Ascending aorta (tissue), 2 donors: Measurements from ENCODE around the gene SWI5. TPM values are rescaled to one million over a fixed set of nuclear protein-coding genes. Genes with fewer than 3 reads are reported as not detected.

Experiments
- DNase-seq, 2 donors: peaks; one replicate each; pipeline ENCODE4 v3.0.0-alpha.2; 2019; ENCODE audit warnings: low spot score in 2 of 2
- H3K27ac ChIP-seq, 2 donors: fragments of 200-600 bp; sonication (generic); one replicate each; pipeline ENCODE4 v1.5.1; 2016 to 2017; ENCODE audit warnings: mild to moderate bottlenecking in 1 of 2
- H3K27me3 ChIP-seq: fragments of 200-600 bp; sonication (generic); one replicate; pipeline ENCODE4 v1.5.1; 2017
- H3K36me3 ChIP-seq, 2 donors: fragments of 200-600 bp; sonication (generic); one replicate each; pipeline ENCODE4 v1.5.1; 2016
- H3K4me1 ChIP-seq, 2 donors: fragments of 200-600 bp; sonication (generic); one replicate each; pipeline ENCODE4 v1.5.1; 2016 to 2017; ENCODE audit warnings: mild to moderate bottlenecking in 1 of 2
- H3K4me3 ChIP-seq, 2 donors: fragments of 200-600 bp; sonication (generic); one replicate each; pipeline ENCODE4 v1.5.1; 2016 to 2017; ENCODE audit warnings: mild to moderate bottlenecking in 1 of 2
- H3K9me3 ChIP-seq, 2 donors: fragments of 200-600 bp; sonication (generic); one replicate each; pipeline ENCODE4 v1.5.1; 2016
- intact Hi-C: fragments of 100-400 bp; cut with DNase I; formaldehyde crosslinking; loops from one replicate; pipeline ENCODE4 v1.15.1; 2023
- total RNA-seq: library from RNA; depleted of rRNA; stranded (reverse); fragments of >200 nt; gene quantifications from one replicate; pipeline ENCODE4 v1.1.0, GENCODE V29; 2016
- TF ChIP-seq, protein P1 (sequence below), 3 experiments: fragments of 200-600 bp in 2 of 3; fragments of 450-650 bp in 1 of 3; sonication (generic) in 2 of 3; IDR thresholded peaks; one replicate each; pipeline ENCODE4 v1.5.1; 2016 to 2019; ENCODE audit warnings: antibody characterized with exemption in 3 of 3, mild to moderate bottlenecking in 1 of 3, moderate library complexity in 1 of 3

Gene SWI5
- total RNA-seq, 1 donor from 2014 or later: 1.8 TPM

DNA sequence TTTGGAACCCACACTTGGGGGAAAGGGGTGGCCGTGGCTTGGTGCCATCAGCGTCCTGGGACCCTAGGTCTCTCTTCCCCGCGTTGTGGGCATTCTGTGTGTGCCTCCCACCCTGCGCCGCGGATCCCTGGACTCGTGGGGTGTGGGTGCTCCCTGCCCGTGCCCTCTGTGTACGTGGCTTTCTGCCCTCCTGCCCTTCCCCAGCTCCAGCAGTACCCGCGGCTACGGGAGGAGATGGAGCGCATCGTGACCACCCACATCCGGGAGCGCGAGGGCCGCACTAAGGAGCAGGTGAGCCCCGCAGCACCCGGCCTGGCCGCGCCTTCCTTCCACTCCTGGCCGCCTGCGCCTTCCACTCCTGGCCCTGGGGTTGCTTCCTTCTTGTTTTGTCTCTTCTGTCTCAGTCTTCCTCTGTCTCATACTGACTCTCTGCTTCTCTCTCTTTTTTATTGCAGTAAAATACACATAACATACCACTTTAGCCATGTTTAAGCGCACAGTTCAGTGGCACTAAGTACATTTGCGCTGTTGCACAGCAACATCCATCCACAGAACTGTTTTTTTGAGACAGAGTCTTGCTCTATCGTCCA is 42.2 kb upstream of the SWI5 start:
- TF ChIP-seq, protein P1, sequence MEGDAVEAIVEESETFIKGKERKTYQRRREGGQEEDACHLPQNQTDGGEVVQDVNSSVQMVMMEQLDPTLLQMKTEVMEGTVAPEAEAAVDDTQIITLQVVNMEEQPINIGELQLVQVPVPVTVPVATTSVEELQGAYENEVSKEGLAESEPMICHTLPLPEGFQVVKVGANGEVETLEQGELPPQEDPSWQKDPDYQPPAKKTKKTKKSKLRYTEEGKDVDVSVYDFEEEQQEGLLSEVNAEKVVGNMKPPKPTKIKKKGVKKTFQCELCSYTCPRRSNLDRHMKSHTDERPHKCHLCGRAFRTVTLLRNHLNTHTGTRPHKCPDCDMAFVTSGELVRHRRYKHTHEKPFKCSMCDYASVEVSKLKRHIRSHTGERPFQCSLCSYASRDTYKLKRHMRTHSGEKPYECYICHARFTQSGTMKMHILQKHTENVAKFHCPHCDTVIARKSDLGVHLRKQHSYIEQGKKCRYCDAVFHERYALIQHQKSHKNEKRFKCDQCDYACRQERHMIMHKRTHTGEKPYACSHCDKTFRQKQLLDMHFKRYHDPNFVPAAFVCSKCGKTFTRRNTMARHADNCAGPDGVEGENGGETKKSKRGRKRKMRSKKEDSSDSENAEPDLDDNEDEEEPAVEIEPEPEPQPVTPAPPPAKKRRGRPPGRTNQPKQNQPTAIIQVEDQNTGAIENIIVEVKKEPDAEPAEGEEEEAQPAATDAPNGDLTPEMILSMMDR (IDR thresholded peaks at IDR 0.05): no peak
- no peak for DNase-seq
- no peak overlapping the region for H3K27ac ChIP-seq

DNA sequence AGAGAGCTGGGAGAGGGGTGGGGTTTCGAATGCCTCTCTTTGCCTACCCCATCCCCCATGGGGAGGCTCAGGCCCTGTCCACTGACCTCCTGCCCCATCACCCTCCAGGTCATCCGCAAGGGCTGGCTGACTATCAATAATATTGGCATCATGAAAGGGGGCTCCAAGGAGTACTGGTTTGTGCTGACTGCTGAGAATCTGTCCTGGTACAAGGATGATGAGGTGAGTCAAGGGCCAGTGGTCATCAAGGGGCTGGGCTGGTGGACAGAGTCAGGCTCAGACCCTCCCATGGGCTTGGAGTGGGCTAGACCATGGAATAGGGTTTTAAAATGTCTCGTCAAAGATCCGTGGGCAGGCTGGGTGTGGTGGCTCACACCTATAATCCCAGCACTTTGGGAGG is 34.0 kb upstream of the SWI5 start:
- intact Hi-C loops: no loop called here
- no peaks in the 10 kb centered on the region for H3K36me3 ChIP-seq

More for the DNA sequence above, 42.2 kb upstream of the SWI5 start:
- Histone ChIP-seq H3K4me3 (no peak overlapping the region), H3K36me3 (no peaks in the 10 kb centered on the region), H3K9me3 (no peaks in the 10 kb centered on the region), H3K27me3 (no peaks in the 10 kb centered on the region), H3K4me1 (no peaks in the 10 kb centered on the region)
- intact Hi-C loops: no loop called here

DNA sequence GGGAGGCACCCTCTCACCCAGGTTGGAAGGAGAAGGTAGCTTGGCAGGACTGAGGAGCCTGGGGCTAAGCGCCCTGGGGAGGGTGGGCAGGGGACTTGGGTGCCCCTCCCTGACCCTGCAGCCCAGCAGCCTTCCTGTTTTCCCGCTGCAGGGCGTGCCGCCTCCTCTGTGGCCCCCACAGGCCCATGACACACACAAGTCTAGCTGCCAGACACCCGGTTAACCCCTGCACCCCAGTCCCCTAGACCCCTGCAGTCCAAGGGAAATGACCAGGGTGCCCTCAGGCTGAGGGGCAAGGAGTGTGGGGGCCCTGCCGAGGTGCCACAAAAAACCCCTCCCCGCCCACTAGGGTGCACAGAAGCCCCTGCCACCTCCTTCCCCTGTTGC is 33.3 kb upstream of the SWI5 start:
- Histone ChIP-seq H3K27ac (peak overlapping the region in 1 of 2 donors; percentile 60), H3K4me1 (no peaks in the 10 kb centered on the region), H3K4me3 (no peak overlapping the region), H3K36me3 (no peaks in the 10 kb centered on the region), H3K9me3 (no peaks in the 10 kb centered on the region), H3K27me3 (peaks cover 6% of the 10 kb centered on the region)
- intact Hi-C loops: no loop called here
- no peak for DNase-seq
- TF ChIP-seq, protein P1 (IDR thresholded peaks at IDR 0.05): no peak

More for the DNA sequence above, 34.0 kb upstream of the SWI5 start:
- H3K27me3 ChIP-seq: peaks cover 6% of the 10 kb centered on the region
- H3K9me3 ChIP-seq: no peaks in the 10 kb centered on the region
- H3K27ac ChIP-seq: no peak overlapping the region
- DNase-seq: no peak
- TF ChIP-seq, protein P1 (IDR thresholded peaks at IDR 0.05): no peak
- H3K4me1 ChIP-seq: no peaks in the 10 kb centered on the region
- no peak overlapping the region for H3K4me3 ChIP-seq

DNA sequence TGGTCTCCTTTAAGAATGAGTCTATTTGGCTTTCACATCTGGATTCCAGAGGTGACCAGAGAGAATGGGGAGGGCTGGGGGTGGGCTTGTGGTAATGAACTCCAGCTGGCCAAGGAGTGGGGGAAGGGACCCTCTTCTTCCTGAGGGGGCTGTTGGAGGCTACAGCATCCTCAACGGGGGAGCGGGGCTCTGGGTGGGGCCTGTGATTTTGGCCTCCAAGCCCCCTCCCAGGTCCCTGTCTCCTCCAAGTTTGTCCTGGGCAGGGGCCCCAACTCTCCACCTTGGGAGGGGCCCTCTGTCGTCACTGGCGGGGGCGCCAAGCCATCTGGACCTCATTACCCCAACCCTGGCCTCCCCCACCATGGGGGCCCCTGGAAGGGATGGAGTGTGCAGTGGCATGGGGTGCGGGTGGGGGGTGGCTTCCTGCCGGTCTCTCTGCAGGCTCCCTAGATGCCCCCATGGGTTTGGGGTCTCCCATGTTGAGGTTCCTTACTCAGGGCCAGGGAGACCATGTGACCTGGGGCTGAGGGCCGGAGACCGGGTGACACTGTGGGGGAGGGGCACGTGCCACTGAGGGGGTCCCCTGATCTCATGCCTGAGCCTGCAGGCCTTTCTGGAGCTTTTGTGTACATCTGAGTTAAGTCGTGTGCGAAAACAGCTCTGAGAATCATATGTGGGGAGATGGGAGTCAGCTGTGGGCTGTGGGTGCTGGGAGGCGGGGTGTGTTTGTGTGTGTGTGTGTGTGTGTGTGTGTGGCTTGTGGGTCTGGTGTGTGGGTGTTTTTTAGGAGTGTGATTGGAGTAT is 32.7 kb upstream of the SWI5 start:
- H3K9me3 ChIP-seq: no peaks in the 10 kb centered on the region
- H3K4me1 ChIP-seq: no peaks in the 10 kb centered on the region
- peak overlapping the region in 1 of 2 donors; percentile 60 for H3K27ac ChIP-seq
- no peaks in the 10 kb centered on the region for H3K36me3 ChIP-seq
- H3K27me3 ChIP-seq: peaks cover 6% of the 10 kb centered on the region
- TF ChIP-seq, protein P1 (IDR thresholded peaks at IDR 0.05): no peak
- intact Hi-C loops: no loop called here
- DNase-seq: no peak
- no peak overlapping the region for H3K4me3 ChIP-seq

GRCh38 chr9:128244091-128244836 is 31.8 kb upstream of the SWI5 start:
- Histone ChIP-seq H3K27ac (peak overlapping the region in 1 of 2 donors; percentile 30), H3K27me3 (peaks cover 6% of the 10 kb centered on the region), H3K9me3 (no peaks in the 10 kb centered on the region), H3K4me1 (no peaks in the 10 kb centered on the region), H3K36me3 (no peaks in the 10 kb centered on the region), H3K4me3 (peak overlapping the region in 1 of 2 donors; percentile 44)
- intact Hi-C loops: no loop called here
- DNase-seq: no peak
- TF ChIP-seq, protein P1 (IDR thresholded peaks at IDR 0.05): no peak
